ENCODE data around the gene FGF9. TPM values are rescaled to one million over a fixed set of nuclear protein-coding genes. Genes with fewer than 3 reads are reported as not detected.
A peak's percentile ranks its signal among the peaks of the same experiment; 100 is the strongest.

FGF9 gene
- 6.2 TPM for total RNA-seq
- 10 to 100 TPM in 2 of 8 donors, 1 to 10 TPM in 6; 7.2 to 17.2 (median 7.5) TPM for polyA plus RNA-seq (ENCODE audit: insufficient read depth in 1 of 8, insufficient read length in 8 of 8, low replicate concordance in 1 of 8)
- long read RNA-seq, donor 1 = 0 reads
- long read RNA-seq, donor 2 = 0 reads
- long read RNA-seq, donor 3, full-length matches to known transcripts = 6 of 6 reads
- long read RNA-seq, donor 3, partial matches to known transcripts = 0 of 6 reads
- long read RNA-seq, donor 3, other reads (novel, unspliced or antisense) = 0 of 6 reads
- long read RNA-seq, donor 4 = 0 reads
- long read RNA-seq, donor 5, full-length matches to known transcripts = 4 of 4 reads
- long read RNA-seq, donor 5, partial matches to known transcripts = 0 of 4 reads
- long read RNA-seq, donor 5, other reads (novel, unspliced or antisense) = 0 of 4 reads
- long read RNA-seq, donor 6, full-length matches to known transcripts = 2 of 2 reads
- long read RNA-seq, donor 6, partial matches to known transcripts = 0 of 2 reads
- long read RNA-seq, donor 6, other reads (novel, unspliced or antisense) = 0 of 2 reads
- long read RNA-seq, donor 7 = 0 reads
- long read RNA-seq, donor 8, full-length matches to known transcripts = 1 of 1 reads
- long read RNA-seq, donor 8, partial matches to known transcripts = 0 of 1 reads
- long read RNA-seq, donor 8, other reads (novel, unspliced or antisense) = 0 of 1 reads
- long read RNA-seq, donor 9, full-length matches to known transcripts = 1 of 1 reads
- long read RNA-seq, donor 9, partial matches to known transcripts = 0 of 1 reads
- long read RNA-seq, donor 9, other reads (novel, unspliced or antisense) = 0 of 1 reads
- long read RNA-seq, donor 10 = 0 reads
- long read RNA-seq, donor 11, full-length matches to known transcripts = 2 of 2 reads
- long read RNA-seq, donor 11, partial matches to known transcripts = 0 of 2 reads
- long read RNA-seq, donor 11, other reads (novel, unspliced or antisense) = 0 of 2 reads

DNA sequence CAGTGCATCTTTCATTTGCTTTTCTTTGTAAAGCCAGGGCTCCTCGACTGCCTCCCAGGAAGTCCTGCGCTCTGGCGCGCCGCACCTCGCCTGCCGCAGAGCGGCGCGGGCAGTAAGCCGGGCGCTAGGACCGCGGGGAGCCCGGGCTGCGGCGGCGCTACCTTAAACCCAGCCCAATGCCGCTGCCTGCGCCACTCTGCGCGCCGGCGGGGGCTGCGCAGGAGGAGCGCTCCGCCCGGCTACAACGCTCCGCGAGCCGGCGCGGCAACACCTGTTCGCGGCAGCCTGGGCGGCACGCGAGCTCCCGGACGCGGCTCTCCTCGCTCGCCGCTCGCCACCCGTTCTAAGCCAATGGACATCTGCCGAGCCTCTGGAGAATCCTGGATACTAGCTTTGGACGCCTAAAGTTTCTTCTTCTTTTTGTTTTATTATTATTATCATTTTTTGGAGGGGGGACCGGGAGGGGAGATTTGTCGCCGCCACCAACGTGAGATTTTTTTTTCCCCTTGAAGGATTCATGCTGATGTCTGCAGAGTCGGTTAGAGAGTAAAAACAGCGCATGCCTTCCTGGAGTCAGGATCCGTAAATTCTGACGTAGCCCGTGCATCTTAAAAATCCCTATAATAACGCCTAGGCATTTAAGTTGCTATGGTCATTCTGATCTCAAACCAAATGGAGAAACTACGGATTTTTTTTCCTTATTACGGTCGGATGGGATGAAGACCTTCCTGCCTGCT is at the start of gene FGF9:
Gene FGF9, plus strand, starts transcription at position 191 of the 737 bp plus-strand sequence. CDS start 840 bp downstream, outside the sequence.
- peak within 1 kb of the TSS; percentile 64 for H3K4me3 ChIP-seq (ENCODE audit: low read length)
- peak; percentile 89 for DNase-seq
- H3K36me3 ChIP-seq (ENCODE audit: control insufficient read depth, insufficient read depth, low read length) = no peaks in the 10 kb centered on the region
- H3K9me3 ChIP-seq (replicated peaks; ENCODE audit: control insufficient read depth, low read depth, low read length) = no peaks in the 10 kb centered on the region
- peaks cover 55% of the 10 kb centered on the region for H3K27me3 ChIP-seq (ENCODE audit: control insufficient read depth, insufficient read depth, low read length)
- H3K4me1 ChIP-seq (ENCODE audit: control insufficient read depth, insufficient read depth, low read length) = peaks cover 39% of the 10 kb centered on the region
- H3K27ac ChIP-seq (ENCODE audit: low read length) = peak within 1 kb of the TSS; percentile 70
- under 1% methylated on average over 44 of the region's 62 CpGs for WGBS (ENCODE audit: insufficient coverage)

DNA sequence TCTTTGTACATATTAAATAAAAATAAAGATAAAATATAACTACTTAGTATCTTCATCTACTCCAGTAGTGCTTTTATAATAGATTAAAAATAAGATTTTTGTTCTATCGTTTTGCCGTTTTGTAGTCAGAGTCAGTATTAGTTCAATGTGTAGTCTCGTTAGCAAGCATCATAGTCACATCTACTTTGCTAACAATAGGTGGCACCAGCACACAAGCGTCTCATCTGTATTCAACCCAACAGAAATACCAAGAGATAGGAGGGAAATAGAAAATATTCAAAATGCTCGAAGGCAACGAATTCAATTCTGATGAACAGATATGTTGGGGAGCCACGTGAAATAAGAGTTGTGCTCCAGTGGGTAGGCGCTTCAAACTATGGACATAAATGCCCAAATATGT is 45.5 kb upstream of the FGF9 start:
- Histone ChIP-seq H3K9me3 (replicated peaks; ENCODE audit: control insufficient read depth, low read depth, low read length) (no peaks in the 10 kb centered on the region), H3K4me1 (ENCODE audit: control insufficient read depth, insufficient read depth, low read length) (no peaks in the 10 kb centered on the region), H3K36me3 (ENCODE audit: control insufficient read depth, insufficient read depth, low read length) (no peaks in the 10 kb centered on the region), H3K27ac (ENCODE audit: low read length) (no peak overlapping the region), H3K4me3 (ENCODE audit: low read length) (no peak overlapping the region), H3K27me3 (ENCODE audit: control insufficient read depth, insufficient read depth, low read length) (no peaks in the 10 kb centered on the region)
- 65% methylated on average over 4 of the region's 8 CpGs for WGBS (ENCODE audit: insufficient coverage)
- peak; percentile 52 for DNase-seq

DNA sequence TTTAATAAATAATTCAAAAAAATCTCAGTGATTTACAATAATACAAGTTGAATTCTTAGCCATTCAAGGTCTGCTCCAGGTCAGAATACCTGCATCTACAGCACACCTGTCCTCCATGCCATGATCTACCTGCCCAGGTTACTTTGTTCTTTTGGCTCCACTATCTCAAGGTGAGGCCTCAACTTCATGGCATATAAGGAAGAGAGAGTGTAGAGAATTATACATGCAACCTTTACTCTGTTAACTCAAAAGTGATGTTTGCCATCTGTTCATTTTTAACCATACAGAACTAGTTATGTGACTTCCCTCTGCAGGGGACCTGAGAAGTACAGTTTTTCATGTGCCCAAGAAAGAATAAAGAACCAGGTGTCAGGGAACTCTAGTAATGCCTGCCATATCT is 38.7 kb upstream of the FGF9 start:
- Histone ChIP-seq H3K9me3 (replicated peaks; ENCODE audit: control insufficient read depth, low read depth, low read length) (peaks cover 6% of the 10 kb centered on the region), H3K4me1 (ENCODE audit: control insufficient read depth, insufficient read depth, low read length) (no peaks in the 10 kb centered on the region), H3K27ac (ENCODE audit: low read length) (no peak overlapping the region), H3K4me3 (ENCODE audit: low read length) (no peak overlapping the region), H3K36me3 (ENCODE audit: control insufficient read depth, insufficient read depth, low read length) (no peaks in the 10 kb centered on the region), H3K27me3 (ENCODE audit: control insufficient read depth, insufficient read depth, low read length) (no peaks in the 10 kb centered on the region)
- no peak for DNase-seq

DNA sequence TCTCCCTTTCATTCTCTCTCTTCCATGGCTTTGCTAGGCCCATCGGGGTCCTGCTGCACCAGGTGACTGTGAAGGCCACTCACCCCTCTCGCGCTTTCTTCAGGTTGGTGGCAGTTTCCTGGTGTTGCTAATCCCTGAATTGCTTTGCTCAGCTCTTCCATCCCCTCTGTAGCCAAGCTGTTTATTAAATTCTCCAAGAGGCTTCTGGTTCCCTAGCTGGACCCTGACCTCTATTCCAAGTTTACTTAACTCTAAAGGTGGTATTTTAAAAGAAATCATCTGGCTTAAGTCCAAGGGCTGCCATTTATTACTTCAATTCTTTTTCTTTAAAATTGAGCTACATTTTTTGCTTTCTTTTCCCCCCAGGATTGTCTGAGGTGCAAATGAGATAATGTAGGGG is 34.2 kb upstream of the FGF9 start:
- WGBS (ENCODE audit: insufficient coverage) = 73% methylated on average over 3 of the region's 3 CpGs
- peaks cover 2% of the 10 kb centered on the region for H3K9me3 ChIP-seq (replicated peaks; ENCODE audit: control insufficient read depth, low read depth, low read length)
- H3K27me3 ChIP-seq (ENCODE audit: control insufficient read depth, insufficient read depth, low read length) = no peaks in the 10 kb centered on the region
- no peak overlapping the region for H3K4me3 ChIP-seq (ENCODE audit: low read length)
- no peak overlapping the region for H3K27ac ChIP-seq (ENCODE audit: low read length)
- DNase-seq = no peak
- no peaks in the 10 kb centered on the region for H3K36me3 ChIP-seq (ENCODE audit: control insufficient read depth, insufficient read depth, low read length)
- H3K4me1 ChIP-seq (ENCODE audit: control insufficient read depth, insufficient read depth, low read length) = no peaks in the 10 kb centered on the region

DNA sequence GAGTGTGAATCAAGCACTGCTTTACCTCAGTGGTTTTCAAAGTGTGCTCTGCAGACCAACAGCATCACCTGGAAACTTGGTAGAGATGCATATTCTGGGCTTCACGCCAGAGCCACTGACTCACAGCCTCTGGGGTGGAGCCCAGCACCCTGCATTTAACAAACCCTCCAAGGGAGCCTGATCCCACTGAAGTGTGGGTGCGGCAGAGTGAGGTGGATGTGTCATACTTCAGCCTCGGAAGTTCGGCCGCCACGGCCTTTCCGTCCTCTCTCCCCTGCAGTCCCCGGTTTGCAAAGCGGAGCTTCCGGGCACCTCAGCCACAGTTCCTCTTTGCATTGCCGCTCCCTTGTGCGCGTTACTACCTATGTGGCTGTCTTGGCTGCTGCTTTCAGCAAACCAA is 33.6 kb upstream of the FGF9 start:
- no peak for DNase-seq

DNA sequence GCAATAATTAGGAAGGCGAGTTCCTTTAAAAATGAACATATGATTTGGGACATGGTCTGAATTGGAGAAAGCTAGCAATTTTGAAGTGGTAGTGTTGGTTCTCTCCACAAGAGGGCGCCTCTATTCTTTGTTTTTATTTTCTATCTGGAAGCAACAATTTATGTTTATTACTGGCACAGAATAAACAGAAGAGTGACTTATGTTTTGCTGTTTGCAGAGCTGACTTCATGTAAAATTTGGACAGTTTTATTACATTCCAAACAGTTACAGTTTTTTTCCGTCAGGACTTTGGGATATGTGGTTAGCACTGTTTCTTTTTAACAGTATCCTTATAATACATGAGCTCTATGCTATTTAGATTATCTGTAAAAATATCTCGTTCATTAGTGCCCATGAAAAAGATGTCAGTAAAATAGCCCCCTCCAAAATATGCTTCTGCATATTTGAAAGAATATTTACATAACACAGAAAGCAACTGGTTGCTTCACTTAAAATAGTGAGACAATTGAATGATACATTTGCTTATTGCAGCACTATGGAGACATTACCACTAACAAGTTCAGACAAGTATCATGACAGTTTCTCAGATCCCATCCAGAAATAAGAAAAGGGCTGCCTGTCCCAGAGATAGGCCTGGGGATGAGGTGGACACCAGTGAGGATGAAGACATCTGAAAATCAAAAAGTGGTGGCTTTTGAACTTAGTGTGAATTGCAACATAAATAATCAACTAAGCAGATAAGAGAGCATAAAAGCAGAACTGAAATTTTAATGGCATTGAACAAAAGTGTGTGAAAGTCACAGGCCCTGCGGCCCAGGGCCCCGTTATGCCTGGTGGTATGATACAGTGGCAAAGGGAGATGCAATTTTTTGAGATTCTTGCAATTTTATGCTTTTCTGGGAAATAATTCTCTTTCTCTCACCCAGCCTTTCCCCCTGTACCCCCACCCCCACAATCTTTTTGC is 32.3 kb upstream of the FGF9 start:
- H3K9me3 ChIP-seq (replicated peaks; ENCODE audit: control insufficient read depth, low read depth, low read length) = no peaks in the 10 kb centered on the region
- WGBS (ENCODE audit: insufficient coverage) = no CpG with 5 or more reads among the region's 6 CpGs
- no peaks in the 10 kb centered on the region for H3K4me1 ChIP-seq (ENCODE audit: control insufficient read depth, insufficient read depth, low read length)
- peak; percentile 63 for DNase-seq
- no peaks in the 10 kb centered on the region for H3K27me3 ChIP-seq (ENCODE audit: control insufficient read depth, insufficient read depth, low read length)
- no peak overlapping the region for H3K27ac ChIP-seq (ENCODE audit: low read length)
- H3K4me3 ChIP-seq (ENCODE audit: low read length) = no peak overlapping the region
- no peaks in the 10 kb centered on the region for H3K36me3 ChIP-seq (ENCODE audit: control insufficient read depth, insufficient read depth, low read length)

More for the DNA sequence above, 33.6 kb upstream of the FGF9 start:
- Histone ChIP-seq H3K4me3 (ENCODE audit: low read length) (no peak overlapping the region), H3K36me3 (ENCODE audit: control insufficient read depth, insufficient read depth, low read length) (no peaks in the 10 kb centered on the region), H3K9me3 (replicated peaks; ENCODE audit: control insufficient read depth, low read depth, low read length) (no peaks in the 10 kb centered on the region), H3K4me1 (ENCODE audit: control insufficient read depth, insufficient read depth, low read length) (no peaks in the 10 kb centered on the region), H3K27ac (ENCODE audit: low read length) (no peak overlapping the region), H3K27me3 (ENCODE audit: control insufficient read depth, insufficient read depth, low read length) (no peaks in the 10 kb centered on the region)
- 79% methylated on average over 7 of the region's 13 CpGs for WGBS (ENCODE audit: insufficient coverage)

DNA sequence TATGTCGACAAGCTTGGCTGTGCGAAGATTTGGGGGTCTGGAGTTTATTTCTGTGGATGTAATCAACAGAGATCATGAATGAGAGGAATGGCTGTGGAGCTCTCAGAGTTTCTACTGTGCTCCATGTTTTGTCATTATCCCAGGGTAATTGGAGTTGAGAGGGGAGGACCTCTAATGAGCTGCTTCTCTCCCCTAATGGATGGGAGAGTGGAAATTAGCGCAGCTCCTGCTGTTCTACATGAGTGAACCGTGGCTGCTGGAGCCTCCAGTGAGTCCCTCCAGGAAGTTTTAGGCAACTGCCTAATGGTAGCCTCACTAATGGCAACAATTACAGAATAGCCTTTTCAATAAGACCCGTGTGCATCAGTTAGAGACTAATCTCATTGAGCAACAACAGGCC is 31.3 kb upstream of the FGF9 start:
- Histone ChIP-seq H3K9me3 (replicated peaks; ENCODE audit: control insufficient read depth, low read depth, low read length) (no peaks in the 10 kb centered on the region), H3K4me3 (ENCODE audit: low read length) (no peak overlapping the region), H3K4me1 (ENCODE audit: control insufficient read depth, insufficient read depth, low read length) (no peaks in the 10 kb centered on the region), H3K36me3 (ENCODE audit: control insufficient read depth, insufficient read depth, low read length) (no peaks in the 10 kb centered on the region), H3K27me3 (ENCODE audit: control insufficient read depth, insufficient read depth, low read length) (no peaks in the 10 kb centered on the region), H3K27ac (ENCODE audit: low read length) (no peak overlapping the region)
- no peak for DNase-seq
- 13% methylated on average over 1 of the region's 5 CpGs for WGBS (ENCODE audit: insufficient coverage)

DNA sequence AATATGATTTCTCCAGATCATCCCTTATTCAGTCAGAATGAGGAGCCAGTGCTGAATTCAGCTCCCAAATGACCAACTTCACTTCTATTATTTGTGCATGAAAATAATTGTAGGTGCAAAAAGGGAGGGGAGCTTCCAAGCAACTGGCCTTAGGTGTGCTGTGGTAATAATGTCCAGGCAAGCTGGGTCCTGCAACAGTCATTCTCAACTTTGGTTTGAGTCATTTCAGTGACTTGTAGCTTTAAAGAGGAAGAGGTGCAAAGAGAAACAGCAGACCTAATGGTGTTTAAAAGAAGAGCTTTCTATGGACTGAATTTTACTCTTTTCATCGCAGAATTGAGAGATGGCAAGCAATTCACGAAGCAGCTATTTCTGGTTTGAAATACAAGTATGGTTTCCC is 29.2 kb upstream of the FGF9 start:
- Histone ChIP-seq H3K27me3 (ENCODE audit: control insufficient read depth, insufficient read depth, low read length) (no peaks in the 10 kb centered on the region), H3K9me3 (replicated peaks; ENCODE audit: control insufficient read depth, low read depth, low read length) (no peaks in the 10 kb centered on the region), H3K27ac (ENCODE audit: low read length) (no peak overlapping the region), H3K4me1 (ENCODE audit: control insufficient read depth, insufficient read depth, low read length) (no peaks in the 10 kb centered on the region), H3K4me3 (ENCODE audit: low read length) (no peak overlapping the region), H3K36me3 (ENCODE audit: control insufficient read depth, insufficient read depth, low read length) (no peaks in the 10 kb centered on the region)
- 80% methylated on average over 2 of the region's 2 CpGs for WGBS (ENCODE audit: insufficient coverage)
- no peak for DNase-seq

DNA sequence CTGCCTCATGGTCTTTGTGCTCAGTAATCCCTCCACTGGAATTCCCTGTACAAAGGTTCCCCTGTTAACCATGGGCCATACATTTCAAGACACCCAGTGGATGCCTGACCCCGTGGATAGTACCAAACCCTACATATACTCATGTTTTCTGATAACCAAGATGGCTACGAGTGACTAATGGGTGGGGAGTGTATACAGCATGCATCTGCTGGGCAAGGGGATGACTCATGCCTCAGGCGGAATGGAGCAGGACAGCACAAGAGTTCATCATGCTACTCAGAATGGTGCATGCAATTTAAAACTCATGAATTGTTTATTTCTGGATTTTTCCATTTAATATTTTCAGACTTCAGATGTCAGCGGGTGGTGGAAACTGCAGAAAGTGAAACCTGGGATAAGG is 13.3 kb upstream of the FGF9 start:
- 90% methylated on average over 2 of the region's 4 CpGs for WGBS (ENCODE audit: insufficient coverage)
- Histone ChIP-seq H3K9me3 (replicated peaks; ENCODE audit: control insufficient read depth, low read depth, low read length) (peaks cover 4% of the 10 kb centered on the region), H3K36me3 (ENCODE audit: control insufficient read depth, insufficient read depth, low read length) (no peaks in the 10 kb centered on the region), H3K27me3 (ENCODE audit: control insufficient read depth, insufficient read depth, low read length) (no peaks in the 10 kb centered on the region), H3K27ac (ENCODE audit: low read length) (no peak overlapping the region), H3K4me1 (ENCODE audit: control insufficient read depth, insufficient read depth, low read length) (no peaks in the 10 kb centered on the region), H3K4me3 (ENCODE audit: low read length) (no peak overlapping the region)
- no peak for DNase-seq

All from muscle of leg (tissue), 16 donors.